Kidney capillary endothelial cell (primary cell): ENCODE data around the gene PTPRCAP.
A peak's percentile ranks its signal among the peaks of the same experiment; 100 is the strongest.
"Not testable (repeated sequence)": the region's sequence is repeated elsewhere in the genome, so short reads cannot be mapped to it uniquely, and the experiment has no call there.

Experiments
- DNase-seq: peaks from one replicate; pipeline ENCODE4 v3.0.0-alpha.2; 2018; ENCODE audit warnings: low spot score

The PTPRCAP gene

GRCh38 chr11:67409261-67409666 lies 28.2 kb downstream of the PTPRCAP start:
- no peak for DNase-seq

DNA sequence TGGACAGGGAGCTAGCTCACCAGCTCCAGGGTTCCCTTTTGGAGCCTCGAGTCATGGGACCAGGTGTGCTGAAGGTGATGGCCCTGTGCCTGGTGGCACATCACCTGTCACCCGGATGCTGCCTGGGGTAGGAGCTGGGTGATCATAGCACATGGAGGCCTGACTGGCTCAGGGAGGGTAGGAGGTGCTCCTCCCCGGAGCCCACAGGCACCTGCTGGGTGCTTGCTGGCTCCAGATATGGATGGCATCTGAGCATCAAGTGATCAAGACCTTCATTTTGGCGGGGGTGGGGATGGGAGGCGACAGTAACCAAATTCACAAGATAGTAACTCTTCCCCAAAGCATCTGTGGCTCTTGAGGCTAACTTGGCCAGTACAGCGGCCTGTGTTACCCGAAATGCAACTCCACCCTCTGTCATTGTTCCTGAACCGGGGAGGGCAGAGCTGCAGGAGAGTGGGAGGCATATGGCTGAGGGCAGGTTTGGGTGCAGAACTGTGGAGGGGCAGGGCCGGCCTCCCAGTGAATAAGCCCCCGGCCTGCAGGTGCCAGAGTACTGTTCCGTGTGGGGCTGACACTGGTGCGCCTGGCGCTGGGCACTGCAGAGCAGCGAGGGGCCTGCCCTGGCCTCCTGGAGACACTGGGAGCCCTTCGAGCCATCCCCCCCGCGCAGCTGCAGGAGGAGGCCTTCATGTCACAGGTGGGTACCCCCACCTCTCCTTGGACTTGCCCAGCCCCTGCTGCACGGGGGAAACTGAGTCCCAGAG lies 28.9 kb downstream of the PTPRCAP start:
- no peak for DNase-seq

DNA sequence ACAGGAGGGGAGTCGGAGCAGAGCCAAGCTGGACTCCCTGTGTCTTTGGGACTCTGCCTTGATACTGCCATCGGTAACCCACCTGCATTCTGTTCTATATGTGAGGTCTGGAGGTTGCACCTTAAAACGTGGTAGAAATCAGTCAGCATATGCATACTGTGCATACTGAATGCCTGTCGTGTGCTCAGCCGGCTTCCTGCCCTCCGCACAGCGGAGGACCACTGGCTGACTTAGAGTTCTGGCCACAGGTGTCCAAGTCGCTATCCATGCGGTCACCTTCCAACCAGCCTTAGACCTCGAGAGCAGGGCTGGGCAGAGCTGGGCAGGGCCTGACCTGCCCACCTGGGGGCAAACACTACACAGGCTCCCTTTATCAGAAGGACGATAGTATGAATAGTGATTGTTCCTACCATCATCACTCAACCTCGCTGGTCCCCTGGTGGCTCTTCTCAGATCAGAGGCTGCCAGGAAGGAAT lies 29.8 kb downstream of the PTPRCAP start:
- DNase-seq = no peak

DNA sequence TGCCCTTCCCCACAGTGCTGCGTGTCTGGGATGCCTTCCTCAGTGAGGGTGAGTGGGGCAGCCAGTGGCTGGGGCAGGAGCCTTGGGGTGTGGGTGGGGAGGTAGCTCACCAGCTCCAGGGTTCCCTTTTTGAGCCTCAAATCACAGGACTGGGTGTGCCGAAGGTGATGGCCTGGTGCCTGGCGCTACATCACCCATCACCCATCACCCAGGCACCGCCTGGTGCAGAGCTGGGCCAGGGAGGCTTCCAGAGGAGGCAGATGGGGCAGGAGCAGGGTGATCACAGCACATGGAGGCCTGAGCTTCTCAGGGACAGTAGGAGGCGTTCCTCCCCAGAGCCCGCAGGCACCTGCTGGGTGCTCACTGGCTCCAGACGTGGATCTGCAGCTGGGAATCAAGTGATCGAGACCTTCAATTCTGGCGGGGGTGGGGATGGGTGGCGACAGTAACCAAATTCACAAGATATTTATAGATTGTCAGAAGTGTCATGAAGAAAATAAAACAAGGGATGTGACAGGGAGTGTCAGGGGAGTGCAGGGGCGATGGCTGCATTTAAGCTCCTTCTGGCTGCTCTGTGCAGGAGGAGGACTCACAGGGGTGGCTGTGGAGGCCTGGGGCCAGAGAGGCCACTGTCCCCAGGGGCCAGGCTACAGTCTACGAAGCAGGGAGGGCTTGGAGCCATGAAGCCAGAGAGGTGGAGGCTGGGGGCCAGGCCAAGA lies 30.4 kb downstream of the PTPRCAP start:
- DNase-seq = no peak

- no peak for DNase-seq
These were observed 31.0 kb downstream of the PTPRCAP start for GRCh38 chr11:67406420-67406968.

DNA sequence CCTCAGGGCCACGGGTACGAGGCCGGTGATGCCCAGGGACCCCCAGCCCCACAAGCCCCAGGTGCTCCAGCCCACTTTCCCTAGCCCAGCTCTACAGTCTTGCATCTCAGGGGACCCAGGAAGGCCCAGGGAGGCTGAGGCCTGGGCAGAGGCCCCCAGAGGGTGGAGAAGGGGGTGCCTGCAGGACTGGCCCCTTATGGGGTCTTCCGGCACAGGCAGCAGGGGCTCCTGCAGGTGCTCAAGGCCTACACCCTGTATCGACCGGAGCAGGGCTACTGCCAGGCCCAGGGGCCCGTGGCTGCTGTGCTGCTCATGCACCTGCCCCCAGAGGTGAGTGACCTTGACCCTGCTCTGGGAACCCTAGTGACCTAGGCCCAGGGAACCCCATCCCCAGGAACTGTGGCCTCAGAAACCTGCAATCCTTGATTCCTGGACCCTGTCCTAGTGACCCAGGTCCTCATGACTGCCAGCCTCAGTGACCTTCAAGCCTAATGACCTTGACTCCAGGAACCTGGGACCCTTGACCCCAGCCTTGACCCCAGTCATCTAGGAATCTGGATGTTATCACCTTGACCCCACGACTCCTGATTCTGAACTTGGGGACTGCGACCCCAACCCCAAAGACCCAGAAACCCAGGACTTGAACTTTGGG lies 31.7 kb downstream of the PTPRCAP start:
- DNase-seq = no peak

GRCh38 chr11:67405196-67405567 lies 32.3 kb downstream of the PTPRCAP start:
- no peak for DNase-seq

DNA sequence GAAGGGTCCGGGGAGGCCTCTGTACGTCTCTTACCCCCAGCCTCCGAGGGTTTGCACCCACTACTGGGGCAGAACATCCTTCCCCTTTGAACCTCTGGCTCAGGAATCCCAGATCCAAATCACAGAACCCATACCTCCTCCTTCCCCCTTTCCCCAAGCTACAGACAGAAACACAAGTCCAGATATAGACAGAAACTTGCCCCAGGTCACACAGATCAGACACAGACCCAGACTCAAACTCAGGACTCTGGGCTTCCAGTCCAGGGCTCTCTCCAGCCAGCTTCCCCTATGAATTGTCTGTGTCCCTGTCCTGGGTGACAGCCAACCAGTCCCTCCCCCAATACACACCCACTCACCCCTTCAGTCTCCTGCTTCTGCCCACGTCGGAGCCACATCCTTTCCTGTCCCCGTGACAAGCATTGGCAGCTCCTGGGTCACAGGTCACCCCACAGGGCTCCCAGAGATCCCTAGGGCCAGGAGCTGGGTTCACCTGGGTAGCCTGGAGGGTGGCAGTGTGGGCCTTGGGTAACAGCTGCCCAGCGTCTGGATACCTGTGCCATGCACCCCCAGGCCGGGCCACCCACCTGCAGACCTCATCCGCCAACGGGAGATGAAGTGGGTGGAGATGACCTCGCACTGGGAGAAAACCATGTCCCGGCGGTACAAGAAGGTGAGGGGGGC lies 32.8 kb downstream of the PTPRCAP start:
- no peak for DNase-seq

GRCh38 chr11:67403085-67403484 lies 34.4 kb downstream of the PTPRCAP start:
- DNase-seq = not testable (repeated sequence)

DNA sequence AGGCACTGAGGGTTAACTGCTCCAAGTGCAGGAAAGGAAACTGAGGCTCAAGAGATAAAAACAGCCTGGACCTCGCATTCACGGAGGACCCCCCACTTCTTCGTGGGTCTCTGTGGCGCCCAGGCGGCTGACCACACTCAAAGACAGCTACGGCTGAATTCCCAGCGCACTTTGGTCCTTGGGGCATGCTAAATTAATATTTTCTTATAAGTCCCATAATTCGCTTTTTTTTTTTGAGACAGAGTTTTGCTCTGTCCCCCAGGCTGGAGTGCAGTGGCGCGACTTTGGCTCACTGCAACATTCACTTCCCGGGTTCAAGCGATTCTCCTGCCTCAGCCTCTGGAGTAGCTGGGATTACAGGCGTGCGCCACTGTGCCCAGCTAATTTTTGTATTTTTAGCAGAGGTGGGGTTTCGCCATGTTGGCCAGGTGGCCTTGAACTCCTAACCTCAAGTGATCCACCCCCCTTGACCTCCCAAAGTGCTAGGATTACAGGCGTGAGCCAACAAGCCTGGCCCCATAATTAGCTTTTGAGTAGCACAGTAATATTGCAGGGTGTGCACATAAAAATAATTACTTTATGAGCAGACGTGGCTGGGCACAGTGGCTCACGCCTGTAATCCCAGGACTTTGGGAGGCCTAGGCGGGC lies 35.2 kb downstream of the PTPRCAP start:
- not testable (repeated sequence) for DNase-seq

- DNase-seq = peak; percentile 86
These were observed 35.8 kb downstream of the PTPRCAP start, which contains the start of gene PPP1CA for GRCh38 chr11:67401495-67402191. PPP1CA (minus strand) TSS chr11:67401858; CDS start chr11:67401782, 76 bp downstream.

GRCh38 chr11:67400942-67401494 lies 36.5 kb downstream of the PTPRCAP start:
- DNase-seq = no peak

GRCh38 chr11:67400251-67400941 lies 37.1 kb downstream of the PTPRCAP start:
- no peak for DNase-seq

- no peak for DNase-seq
These were observed 38.6 kb downstream of the PTPRCAP start for GRCh38 chr11:67398661-67399563.

GRCh38 chr11:67397986-67398660 lies 39.4 kb downstream of the PTPRCAP start:
- no peak for DNase-seq

DNA sequence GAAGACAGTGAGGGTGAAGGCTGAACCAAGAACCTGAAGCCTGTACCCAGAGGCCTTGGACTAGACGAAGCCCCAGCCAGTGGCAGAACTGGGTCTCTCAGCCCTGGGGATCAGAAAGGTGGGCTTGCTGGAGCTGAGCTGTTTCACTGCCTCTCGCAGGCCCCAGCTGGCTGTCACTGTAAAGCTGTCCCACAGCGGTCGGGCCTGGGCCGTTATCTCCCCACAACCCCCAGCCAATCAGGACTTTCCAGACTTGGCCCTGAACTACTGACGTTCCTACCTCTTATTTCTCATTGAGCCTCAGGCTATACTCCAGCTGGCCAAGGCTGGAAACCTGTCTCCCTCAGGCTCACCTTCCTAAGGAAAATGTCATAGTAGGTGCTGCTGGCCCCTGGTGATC lies 39.9 kb downstream of the PTPRCAP start:
- no peak for DNase-seq

DNA sequence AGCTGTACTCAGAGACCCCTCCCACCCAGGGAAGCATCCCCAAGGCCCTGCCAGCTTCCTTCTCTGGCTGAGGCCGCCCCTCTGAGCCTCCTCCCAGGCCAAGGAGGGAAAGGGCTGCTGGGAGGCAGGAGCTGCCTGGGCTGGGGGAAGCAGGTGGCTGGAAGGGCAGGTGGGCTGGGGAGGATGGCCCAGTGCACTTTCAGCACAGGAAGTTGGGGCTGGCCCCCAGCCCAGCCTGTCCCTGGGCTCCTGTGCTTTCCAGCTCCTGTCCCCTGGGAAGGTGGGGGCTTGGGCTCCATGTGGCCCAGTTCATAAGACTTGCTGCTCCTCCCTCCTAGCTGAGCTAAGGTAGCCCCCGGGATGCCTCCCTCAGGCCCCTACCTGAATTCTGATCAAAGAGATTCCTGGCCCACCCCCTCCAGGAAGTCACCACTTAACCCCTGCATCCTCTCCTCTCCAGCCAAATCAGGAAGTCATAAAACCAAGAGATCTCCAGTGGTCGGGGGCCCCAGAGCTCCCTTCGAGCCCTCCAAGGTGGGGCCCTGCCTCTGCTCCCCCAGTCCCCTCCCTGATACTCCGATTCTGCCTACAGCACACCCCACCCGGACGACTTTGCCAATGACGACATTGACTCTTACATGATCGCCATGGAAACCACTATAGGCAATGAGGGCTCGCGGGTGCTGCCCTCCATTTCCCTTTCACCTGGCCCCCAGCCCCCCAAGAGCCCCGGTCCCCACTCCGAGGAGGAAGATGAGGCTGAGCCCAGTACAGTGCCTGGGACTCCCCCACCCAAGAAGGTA lies 40.7 kb downstream of the PTPRCAP start:
- DNase-seq = no peak
